ENCODE data around the gene KRTAP5-8. TPM values are rescaled to one million over a fixed set of nuclear protein-coding genes. Genes with fewer than 3 reads are reported as not detected.
"Not testable (repeated sequence)": the region's sequence is repeated elsewhere in the genome, so short reads cannot be mapped to it uniquely, and the experiment has no call there.

The KRTAP5-8 gene
- total and polyA plus RNA-seq, 2 experiments from 2014 or later: not detected

DNA sequence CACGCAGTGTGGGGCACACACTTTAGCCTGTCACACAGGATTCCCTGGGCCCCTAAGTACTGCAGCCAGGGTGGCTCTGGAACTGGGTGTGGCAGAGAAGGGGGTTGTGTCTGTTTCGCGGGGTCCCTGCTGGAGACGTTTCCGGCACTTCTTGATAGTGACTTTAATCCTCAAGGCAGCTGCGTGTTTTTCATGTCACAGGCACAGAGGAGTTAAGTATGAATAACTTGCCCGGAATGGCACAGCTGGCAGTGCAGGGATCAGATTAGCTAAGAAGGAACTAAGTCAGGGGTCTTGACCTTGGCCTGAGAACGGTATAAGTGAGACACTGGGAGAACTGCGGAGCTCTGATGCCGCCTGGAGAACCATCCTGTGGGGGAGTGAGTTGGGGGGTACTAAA, 18.3 kb upstream of the KRTAP5-8 start:
- no peaks in the 10 kb centered on the region for H3K79me2 ChIP-seq (ENCODE audit: insufficient read depth)
- H3K9ac ChIP-seq: no peak overlapping the region
- 62 to 63% methylated on average over 10 of the region's 10 CpGs for WGBS, 2 experiments (ENCODE audit: low coverage in 1 of 2, low lambda C conversion rate in 2 of 2, missing lambda C conversion rate in 2 of 2)
- no peak overlapping the region for H2AFZ ChIP-seq
- no peak for TF ChIP-seq EZH2 (IDR thresholded peaks at IDR 0.05; ENCODE audit: insufficient read depth, poor library complexity, severe bottlenecking)
- TF ChIP-seq EZH2phosphoT487 (IDR thresholded peaks at IDR 0.05; ENCODE audit: insufficient read depth, low read depth): no peak
- H3K9me2 ChIP-seq (ENCODE audit: insufficient read depth): no peaks in the 10 kb centered on the region
- H3K36me3 ChIP-seq (ENCODE audit: low read depth): no peaks in the 10 kb centered on the region
- H3K4me1 ChIP-seq (ENCODE audit: insufficient read depth): no peaks in the 10 kb centered on the region
- H3K9me3 ChIP-seq (ENCODE audit: low read depth): no peaks in the 10 kb centered on the region
- no peaks in the 10 kb centered on the region for H4K20me1 ChIP-seq (ENCODE audit: insufficient read depth)
- no peak overlapping the region for H3K4me3 ChIP-seq
- H3K27me3 ChIP-seq (replicated peaks; ENCODE audit: insufficient read depth): no peaks in the 10 kb centered on the region
- no peak for DNase-seq
- in situ Hi-C loops (cut with MboI): no loop called here
- H3F3A ChIP-seq (ENCODE audit: insufficient read depth): no peaks in the 10 kb centered on the region
- no peak overlapping the region for H3K4me2 ChIP-seq (ENCODE audit: unreplicated experiment)
- H3K27ac ChIP-seq: no peak overlapping the region

- Histone ChIP-seq H3K9me2 (ENCODE audit: insufficient read depth) (no peaks in the 10 kb centered on the region), H3F3A (ENCODE audit: insufficient read depth) (no peaks in the 10 kb centered on the region), H3K36me3 (ENCODE audit: low read depth) (no peaks in the 10 kb centered on the region), H3K79me2 (ENCODE audit: insufficient read depth) (no peaks in the 10 kb centered on the region), H3K4me2 (ENCODE audit: unreplicated experiment) (no peak overlapping the region), H3K4me3 (no peak overlapping the region), H3K27me3 (replicated peaks; ENCODE audit: insufficient read depth) (peaks cover 2% of the 10 kb centered on the region; the same call in 1 of the 2 replicates), H4K20me1 (ENCODE audit: insufficient read depth) (no peaks in the 10 kb centered on the region), H3K9me3 (ENCODE audit: low read depth) (no peaks in the 10 kb centered on the region), H3K4me1 (ENCODE audit: insufficient read depth) (no peaks in the 10 kb centered on the region), H3K9ac (no peak overlapping the region), H3K27ac (no peak overlapping the region), H2AFZ (no peak overlapping the region)
- DNase-seq: no peak
- 30 to 34% methylated on average over 3 of the region's 3 CpGs for WGBS, 2 experiments (ENCODE audit: low coverage in 1 of 2, low lambda C conversion rate in 2 of 2, missing lambda C conversion rate in 2 of 2)
- TF ChIP-seq EZH2 (IDR thresholded peaks at IDR 0.05; ENCODE audit: insufficient read depth, poor library complexity, severe bottlenecking) (no peak), EZH2phosphoT487 (IDR thresholded peaks at IDR 0.05; ENCODE audit: insufficient read depth, low read depth) (no peak)
- in situ Hi-C loops (cut with MboI): no loop called here
These were observed 12.5 kb upstream of the KRTAP5-8 start for GRCh38 chr11:71525188-71525937.

DNA sequence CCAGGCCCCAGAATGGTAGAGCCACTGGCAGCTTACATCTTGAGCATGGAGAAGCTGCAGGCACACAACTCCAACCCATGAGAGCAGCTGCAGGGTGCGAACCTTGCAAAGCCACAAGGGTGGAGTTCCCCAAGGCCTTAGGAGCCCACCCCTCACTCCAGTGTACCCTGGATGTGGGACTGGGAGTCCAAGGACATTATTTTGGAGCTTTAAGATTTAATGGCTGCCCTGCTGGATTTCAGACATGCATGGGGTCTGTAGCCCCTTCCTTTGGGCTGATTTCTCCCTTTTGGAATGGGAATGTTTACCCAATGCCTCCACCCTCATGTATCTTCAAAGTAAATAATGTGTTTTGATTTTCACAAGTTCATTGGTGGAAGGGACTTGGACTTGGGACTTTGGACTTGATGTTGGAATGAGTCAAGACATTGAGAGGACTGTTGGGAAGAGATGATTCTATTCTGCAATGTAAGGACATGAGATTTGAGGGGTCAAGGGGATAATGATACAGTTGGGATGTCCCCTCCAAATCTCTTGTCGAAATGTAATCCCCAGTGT, 11.8 kb upstream of the KRTAP5-8 start:
- Histone ChIP-seq H3K9me2 (ENCODE audit: insufficient read depth) (no peaks in the 10 kb centered on the region), H3F3A (ENCODE audit: insufficient read depth) (no peaks in the 10 kb centered on the region), H3K27ac (no peak overlapping the region), H3K27me3 (replicated peaks; ENCODE audit: insufficient read depth) (peaks cover 2% of the 10 kb centered on the region; the same call in 1 of the 2 replicates), H3K36me3 (ENCODE audit: low read depth) (no peaks in the 10 kb centered on the region), H3K4me1 (ENCODE audit: insufficient read depth) (no peaks in the 10 kb centered on the region), H3K9ac (no peak overlapping the region), H3K9me3 (ENCODE audit: low read depth) (no peaks in the 10 kb centered on the region), H4K20me1 (ENCODE audit: insufficient read depth) (no peaks in the 10 kb centered on the region), H3K4me3 (no peak overlapping the region), H2AFZ (no peak overlapping the region), H3K79me2 (ENCODE audit: insufficient read depth) (no peaks in the 10 kb centered on the region), H3K4me2 (ENCODE audit: unreplicated experiment) (no peak overlapping the region)
- TF ChIP-seq EZH2phosphoT487 (IDR thresholded peaks at IDR 0.05; ENCODE audit: insufficient read depth, low read depth) (no peak), EZH2 (IDR thresholded peaks at IDR 0.05; ENCODE audit: insufficient read depth, poor library complexity, severe bottlenecking) (no peak)
- in situ Hi-C loops (cut with MboI): no loop called here
- no peak for DNase-seq
- 14 to 18% methylated on average over 2 of the region's 2 CpGs for WGBS, 2 experiments (ENCODE audit: low coverage in 1 of 2, low lambda C conversion rate in 2 of 2, missing lambda C conversion rate in 2 of 2)

- H3K4me2 ChIP-seq (ENCODE audit: unreplicated experiment); H3K9me2 ChIP-seq (ENCODE audit: insufficient read depth); H3F3A ChIP-seq (ENCODE audit: insufficient read depth); H3K27ac ChIP-seq; H2AFZ ChIP-seq; H3K27me3 ChIP-seq (replicated peaks; ENCODE audit: insufficient read depth); H3K79me2 ChIP-seq (ENCODE audit: insufficient read depth); H3K4me1 ChIP-seq (ENCODE audit: insufficient read depth); H3K4me3 ChIP-seq; H3K9ac ChIP-seq; H4K20me1 ChIP-seq (ENCODE audit: insufficient read depth); H3K9me3 ChIP-seq (ENCODE audit: low read depth); H3K36me3 ChIP-seq (ENCODE audit: low read depth); DNase-seq; in situ Hi-C loops (cut with MboI): not testable (repeated sequence)
- 23 to 33% methylated on average over 10 of the region's 10 CpGs for WGBS, 2 experiments (ENCODE audit: low coverage in 1 of 2, low lambda C conversion rate in 2 of 2, missing lambda C conversion rate in 2 of 2)
These were observed 10.8 kb upstream of the KRTAP5-8 start, which contains the start of gene KRTAP5-7 for GRCh38 chr11:71526796-71527575. Gene KRTAP5-7, plus strand, starts transcription at chr11:71527267. Its CDS starts 34 bp downstream, at chr11:71527301.
